Mesothelial cell of epicardium (in vitro differentiated cells): Measurements from ENCODE around the gene ARF1. TPM values are rescaled to one million over a fixed set of nuclear protein-coding genes. Genes with fewer than 3 reads are reported as not detected.

Experiments
- DNase-seq, 2 experiments: peaks; one replicate each; pipeline ENCODE4 v3.0.0; 2021; ENCODE audit warnings: low spot score in 2 of 2; ENCODE audit not compliant: unreplicated experiment in 2 of 2
- H3K27ac Mint-ChIP-seq: 2 replicates; pipeline ENCODE4 v1.8.0; 2021; ENCODE audit warnings: mixed read lengths
- H3K27me3 Mint-ChIP-seq: 2 replicates; pipeline ENCODE4 v1.8.0; 2021; ENCODE audit warnings: low read depth, mixed read lengths
- H3K36me3 Mint-ChIP-seq: 2 replicates; pipeline ENCODE4 v1.8.0; 2021; ENCODE audit warnings: mixed read lengths
- H3K4me1 Mint-ChIP-seq: 2 replicates; pipeline ENCODE4 v1.8.0; 2021; ENCODE audit warnings: mixed read lengths
- H3K4me3 Mint-ChIP-seq: 2 replicates; pipeline ENCODE4 v1.8.0; 2021; ENCODE audit warnings: mild to moderate bottlenecking, moderate library complexity, mixed read lengths
- H3K9me3 Mint-ChIP-seq: 2 replicates; pipeline ENCODE4 v1.8.0; 2021; ENCODE audit warnings: mixed read lengths
- total RNA-seq: library from RNA; stranded (reverse); gene quantifications from 3 replicates; pipeline ENCODE4 v1.2.1, GENCODE V29; 2021
- TF ChIP-seq, protein P1 (sequence below): fragments of 200-600 bp; sonication (generic); IDR thresholded peaks from one replicate; pipeline ENCODE4 v1.5.0; 2021; ENCODE audit warnings: antibody characterized with exemption; ENCODE audit not compliant: unreplicated experiment

Gene ARF1
- total RNA-seq, 1 donor from 2014 or later, result 262 TPM

DNA sequence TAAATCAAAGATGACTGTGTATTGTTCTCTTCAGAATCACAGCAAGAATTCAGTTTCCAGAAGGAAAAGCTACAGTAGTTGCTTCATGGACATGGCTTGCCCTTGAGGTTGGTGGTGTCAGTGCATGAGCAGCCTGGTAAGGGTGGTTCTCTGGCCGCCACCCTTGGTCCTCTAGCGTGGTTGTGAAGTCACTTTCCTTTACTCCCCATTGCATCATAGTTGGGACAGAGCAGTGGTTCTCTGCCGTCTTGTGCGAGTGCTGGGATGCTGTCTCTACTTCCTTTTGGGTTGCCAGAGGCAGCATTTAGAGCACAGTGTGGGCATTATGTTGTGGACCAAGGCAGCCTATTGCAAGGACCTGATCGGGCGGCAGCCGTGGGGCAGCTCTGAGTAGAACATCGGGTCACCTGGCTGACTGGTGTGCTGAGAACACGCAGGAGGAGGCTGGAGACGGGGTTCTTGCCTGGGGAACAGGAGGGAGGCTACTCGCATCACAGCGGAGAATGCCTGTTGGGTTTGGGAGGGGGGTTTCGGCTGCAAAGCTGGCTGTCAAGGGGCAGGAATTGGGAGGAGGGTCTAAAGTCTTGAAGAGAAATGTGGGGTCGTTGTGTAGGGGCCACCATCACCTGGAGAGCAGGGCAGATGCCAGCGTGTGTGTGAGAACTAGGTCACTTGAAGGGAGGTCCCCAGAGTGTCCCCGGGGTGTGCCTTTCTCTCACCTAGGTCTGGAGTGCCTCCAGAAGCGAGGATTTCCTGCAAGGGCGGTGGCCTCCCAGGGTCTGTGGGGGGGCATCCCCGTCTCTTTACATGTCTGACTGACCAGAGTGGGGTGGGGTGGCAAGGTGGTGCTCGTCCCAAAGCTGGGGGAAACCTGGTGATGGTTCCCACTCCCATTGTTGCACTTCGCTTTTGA, 6.3 kb downstream of the ARF1 start:
- TF ChIP-seq, protein P1, sequence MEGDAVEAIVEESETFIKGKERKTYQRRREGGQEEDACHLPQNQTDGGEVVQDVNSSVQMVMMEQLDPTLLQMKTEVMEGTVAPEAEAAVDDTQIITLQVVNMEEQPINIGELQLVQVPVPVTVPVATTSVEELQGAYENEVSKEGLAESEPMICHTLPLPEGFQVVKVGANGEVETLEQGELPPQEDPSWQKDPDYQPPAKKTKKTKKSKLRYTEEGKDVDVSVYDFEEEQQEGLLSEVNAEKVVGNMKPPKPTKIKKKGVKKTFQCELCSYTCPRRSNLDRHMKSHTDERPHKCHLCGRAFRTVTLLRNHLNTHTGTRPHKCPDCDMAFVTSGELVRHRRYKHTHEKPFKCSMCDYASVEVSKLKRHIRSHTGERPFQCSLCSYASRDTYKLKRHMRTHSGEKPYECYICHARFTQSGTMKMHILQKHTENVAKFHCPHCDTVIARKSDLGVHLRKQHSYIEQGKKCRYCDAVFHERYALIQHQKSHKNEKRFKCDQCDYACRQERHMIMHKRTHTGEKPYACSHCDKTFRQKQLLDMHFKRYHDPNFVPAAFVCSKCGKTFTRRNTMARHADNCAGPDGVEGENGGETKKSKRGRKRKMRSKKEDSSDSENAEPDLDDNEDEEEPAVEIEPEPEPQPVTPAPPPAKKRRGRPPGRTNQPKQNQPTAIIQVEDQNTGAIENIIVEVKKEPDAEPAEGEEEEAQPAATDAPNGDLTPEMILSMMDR, result no peak
- Mint-ChIP-seq H3K36me3 (peaks cover 8% of the 10 kb centered on the region), H3K27me3 (no peaks in the 10 kb centered on the region), H3K9me3 (no peaks in the 10 kb centered on the region), H3K27ac (peak overlapping the region; percentile 43), H3K4me3 (no peak overlapping the region), H3K4me1 (peaks cover 52% of the 10 kb centered on the region)
- DNase-seq, result no peak

GRCh38 chr1:228089519-228090380, 7.2 kb downstream of the ARF1 start:
- TF ChIP-seq, protein P1, result no peak
- H3K36me3 Mint-ChIP-seq, result peaks cover 16% of the 10 kb centered on the region
- peaks cover 43% of the 10 kb centered on the region for H3K4me1 Mint-ChIP-seq
- no peak overlapping the region for H3K4me3 Mint-ChIP-seq
- no peak overlapping the region for H3K27ac Mint-ChIP-seq
- H3K9me3 Mint-ChIP-seq, result peaks cover 8% of the 10 kb centered on the region
- DNase-seq, result no peak
- H3K27me3 Mint-ChIP-seq, result no peaks in the 10 kb centered on the region

- Mint-ChIP-seq H3K27ac (peak overlapping the region; percentile 39), H3K27me3 (no peaks in the 10 kb centered on the region), H3K36me3 (peaks cover 24% of the 10 kb centered on the region), H3K4me3 (no peak overlapping the region), H3K9me3 (peaks cover 15% of the 10 kb centered on the region), H3K4me1 (peaks cover 34% of the 10 kb centered on the region)
- DNase-seq, result no peak
- TF ChIP-seq, protein P1, result no peak
Observed at GRCh38 chr1:228090613-228091081, 8.1 kb downstream of the ARF1 start.

DNA sequence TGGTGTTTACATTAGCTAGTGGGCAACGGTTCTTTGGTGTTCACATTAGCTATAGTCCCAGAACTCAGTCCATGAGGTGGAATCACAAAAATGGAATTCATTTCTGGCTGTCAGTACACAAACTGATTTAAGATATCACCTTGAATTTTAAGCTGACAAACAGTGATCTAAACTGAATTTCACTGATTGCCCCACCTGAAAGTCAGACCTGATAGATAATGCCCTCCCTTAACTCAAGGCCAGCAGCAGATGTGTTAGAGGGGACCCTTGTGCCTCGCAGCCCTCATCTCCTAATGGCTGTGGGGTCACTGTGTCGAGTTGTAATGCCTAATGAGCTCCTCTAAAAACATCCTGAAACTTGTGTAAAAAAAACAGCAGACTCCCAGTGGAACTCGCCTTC, 8.6 kb downstream of the ARF1 start:
- H3K4me1 Mint-ChIP-seq, result peaks cover 31% of the 10 kb centered on the region
- TF ChIP-seq, protein P1, result no peak
- H3K4me3 Mint-ChIP-seq, result no peak overlapping the region
- H3K36me3 Mint-ChIP-seq, result peaks cover 29% of the 10 kb centered on the region
- no peaks in the 10 kb centered on the region for H3K27me3 Mint-ChIP-seq
- no peak for DNase-seq
- peaks cover 18% of the 10 kb centered on the region for H3K9me3 Mint-ChIP-seq
- H3K27ac Mint-ChIP-seq, result peak overlapping the region; percentile 13

DNA sequence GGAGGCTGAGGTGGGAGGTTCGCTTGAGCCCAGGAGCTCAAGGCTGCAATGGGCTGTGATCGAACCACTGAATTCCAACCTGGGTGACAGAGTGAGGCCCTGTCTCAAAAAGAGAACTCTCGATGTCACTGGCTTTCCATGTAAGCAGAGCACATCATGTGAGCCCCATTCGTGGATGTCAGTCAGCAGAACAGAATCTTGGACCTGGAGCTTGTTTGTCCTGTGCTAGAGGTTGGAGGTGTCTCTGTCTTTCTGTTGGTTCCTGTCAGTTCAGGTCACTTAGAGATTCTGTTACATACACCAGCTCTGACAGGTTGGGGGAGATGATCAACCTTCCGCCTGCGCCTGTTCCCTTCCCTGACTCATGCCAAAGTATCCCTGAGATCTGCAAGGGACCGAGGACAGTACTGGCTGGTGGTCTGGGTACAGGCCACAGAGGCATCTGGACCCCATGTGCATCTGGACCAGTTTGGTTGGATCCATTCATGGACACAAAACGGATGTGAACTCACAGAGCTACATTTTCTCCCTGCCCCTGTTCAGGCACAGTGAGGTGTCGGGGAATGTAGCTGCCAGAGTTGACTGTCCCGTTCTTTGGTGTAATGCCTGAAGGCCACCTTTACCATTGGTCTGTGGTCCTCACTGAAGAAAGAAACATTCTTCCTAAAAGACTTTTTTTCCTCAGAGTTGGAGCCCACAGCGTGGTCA, 10.0 kb downstream of the ARF1 start:
- no peak for DNase-seq
- Mint-ChIP-seq H3K9me3 (peaks cover 18% of the 10 kb centered on the region), H3K36me3 (peaks cover 32% of the 10 kb centered on the region), H3K4me3 (no peak overlapping the region), H3K4me1 (peaks cover 22% of the 10 kb centered on the region), H3K27ac (peak overlapping the region; percentile 47), H3K27me3 (no peaks in the 10 kb centered on the region)
- TF ChIP-seq, protein P1, result no peak
